KMS-11 (cell line): ENCODE results near the gene SCPEP1.

Experiments used
- H2AFZ ChIP-seq: fragments of 200-600 bp; sonication (generic); 2 replicates; pipeline ENCODE4 v1.6.1; 2016; ENCODE audit warnings: antibody characterized with exemption, mixed run types, low read depth
- H3K27ac ChIP-seq: fragments of 200-600 bp; sonication (generic); 2 replicates; pipeline ENCODE4 v1.6.1; 2016; ENCODE audit warnings: mild to moderate bottlenecking, mixed run types
- H3K27me3 ChIP-seq: fragments of 200-600 bp; sonication (generic); 2 replicates; pipeline ENCODE4 v1.6.1; 2017; ENCODE audit warnings: mild to moderate bottlenecking, low read depth, mixed run types, moderate library complexity; ENCODE audit not compliant: insufficient read depth
- H3K36me3 ChIP-seq: fragments of 200-600 bp; sonication (generic); 2 replicates; pipeline ENCODE4 v1.6.1; 2017; ENCODE audit warnings: mild to moderate bottlenecking, mixed run types; ENCODE audit not compliant: insufficient read depth
- H3K4me1 ChIP-seq: fragments of 200-600 bp; sonication (generic); 2 replicates; pipeline ENCODE4 v1.6.1; 2016; ENCODE audit warnings: mild to moderate bottlenecking, low read depth, mixed run types; ENCODE audit not compliant: poor library complexity, severe bottlenecking
- H3K4me2 ChIP-seq: fragments of 200-600 bp; sonication (generic); 2 replicates; pipeline ENCODE4 v1.7.0; 2016; ENCODE audit warnings: mild to moderate bottlenecking, mixed run types
- H3K4me3 ChIP-seq: fragments of 200-600 bp; sonication (generic); IDR thresholded peaks from 2 replicates; pipeline ENCODE4 v1.6.1; 2017; ENCODE audit warnings: low read depth, low read length, mixed read lengths; ENCODE audit not compliant: insufficient read depth
- H3K79me2 ChIP-seq: fragments of 200-600 bp; sonication (generic); 2 replicates; pipeline ENCODE4 v1.6.1; 2016; ENCODE audit warnings: low read depth, mixed run types; ENCODE audit not compliant: insufficient read depth
- H3K9ac ChIP-seq: fragments of 200-600 bp; sonication (generic); 2 replicates; pipeline ENCODE4 v1.6.1; 2016; ENCODE audit warnings: mild to moderate bottlenecking, mixed run types
- H4K20me1 ChIP-seq: fragments of 200-600 bp; sonication (generic); 2 replicates; pipeline ENCODE4 v1.6.1; 2016; ENCODE audit warnings: mild to moderate bottlenecking, mixed run types; ENCODE audit not compliant: insufficient read depth
- TF ChIP-seq, protein P1 (sequence below): fragments of 200-600 bp; sonication (generic); conservative IDR thresholded peaks from 2 replicates; pipeline ENCODE4 v1.6.1; 2017; ENCODE audit warnings: low read depth, mild to moderate bottlenecking, antibody characterized with exemption, low read length, moderate library complexity, mixed read lengths

The SCPEP1 gene

GRCh38 chr17:57050306-57050705 lies 72.4 kb downstream of the SCPEP1 start:
- no peak overlapping the region for H3K9ac ChIP-seq
- no peak overlapping the region for H3K4me2 ChIP-seq
- H3K27me3 ChIP-seq = no peaks in the 10 kb centered on the region
- no peaks in the 10 kb centered on the region for H3K79me2 ChIP-seq
- H2AFZ ChIP-seq = no peak overlapping the region
- no peak overlapping the region for H3K27ac ChIP-seq
- no peak overlapping the region for H3K4me3 ChIP-seq
- TF ChIP-seq, protein P1, sequence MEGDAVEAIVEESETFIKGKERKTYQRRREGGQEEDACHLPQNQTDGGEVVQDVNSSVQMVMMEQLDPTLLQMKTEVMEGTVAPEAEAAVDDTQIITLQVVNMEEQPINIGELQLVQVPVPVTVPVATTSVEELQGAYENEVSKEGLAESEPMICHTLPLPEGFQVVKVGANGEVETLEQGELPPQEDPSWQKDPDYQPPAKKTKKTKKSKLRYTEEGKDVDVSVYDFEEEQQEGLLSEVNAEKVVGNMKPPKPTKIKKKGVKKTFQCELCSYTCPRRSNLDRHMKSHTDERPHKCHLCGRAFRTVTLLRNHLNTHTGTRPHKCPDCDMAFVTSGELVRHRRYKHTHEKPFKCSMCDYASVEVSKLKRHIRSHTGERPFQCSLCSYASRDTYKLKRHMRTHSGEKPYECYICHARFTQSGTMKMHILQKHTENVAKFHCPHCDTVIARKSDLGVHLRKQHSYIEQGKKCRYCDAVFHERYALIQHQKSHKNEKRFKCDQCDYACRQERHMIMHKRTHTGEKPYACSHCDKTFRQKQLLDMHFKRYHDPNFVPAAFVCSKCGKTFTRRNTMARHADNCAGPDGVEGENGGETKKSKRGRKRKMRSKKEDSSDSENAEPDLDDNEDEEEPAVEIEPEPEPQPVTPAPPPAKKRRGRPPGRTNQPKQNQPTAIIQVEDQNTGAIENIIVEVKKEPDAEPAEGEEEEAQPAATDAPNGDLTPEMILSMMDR = no peak
- H4K20me1 ChIP-seq = no peaks in the 10 kb centered on the region
- H3K36me3 ChIP-seq = no peaks in the 10 kb centered on the region
- H3K4me1 ChIP-seq = peaks cover 17% of the 10 kb centered on the region

DNA sequence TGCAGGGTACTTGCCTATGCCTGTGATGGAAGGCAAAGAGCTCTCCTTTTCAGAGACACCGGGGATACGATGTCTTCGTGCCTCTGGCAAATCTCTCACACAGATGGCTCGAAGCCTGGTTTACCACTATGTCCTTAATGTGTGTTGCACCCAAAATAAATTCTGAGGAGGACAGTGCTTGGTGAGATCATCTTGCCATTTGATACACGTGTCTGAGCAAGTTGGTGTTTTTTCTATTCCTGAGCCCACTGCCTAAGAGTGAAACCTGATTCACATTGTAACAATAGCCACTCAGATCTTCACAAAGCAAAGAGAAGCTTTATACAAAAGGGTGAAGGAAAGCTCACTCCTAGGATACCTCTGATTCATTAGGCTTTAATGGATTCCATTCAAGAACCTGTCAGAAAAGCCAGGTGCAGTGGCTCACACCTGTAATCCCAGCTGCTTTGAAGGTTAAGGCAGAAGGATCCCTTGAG lies 74.0 kb downstream of the SCPEP1 start:
- Histone ChIP-seq H2AFZ (no peak overlapping the region), H4K20me1 (no peaks in the 10 kb centered on the region), H3K27ac (no peak overlapping the region), H3K79me2 (no peaks in the 10 kb centered on the region), H3K4me3 (no peak overlapping the region), H3K4me2 (no peak overlapping the region), H3K36me3 (no peaks in the 10 kb centered on the region), H3K9ac (no peak overlapping the region), H3K4me1 (peaks cover 7% of the 10 kb centered on the region), H3K27me3 (no peaks in the 10 kb centered on the region)
- TF ChIP-seq, protein P1 = no peak
